H1 (cell line): Measurements from ENCODE around the gene LSM14B. TPM values are rescaled to one million over a fixed set of nuclear protein-coding genes. Genes with fewer than 3 reads are reported as not detected.

ENCODE experiments used
- CTCF ChIA-PET: fragments of 300-600 bp; sonication (Branson Sonifier 250); formaldehyde crosslinking; loops from one replicate; lab custom pipeline; 2021; ENCODE audit not compliant: partially characterized antibody; lab: Charles Lee
- POLR2A ChIA-PET: fragments of 300-600 bp; sonication (Branson Sonifier 250); formaldehyde crosslinking; loops from one replicate; lab custom pipeline; 2021; ENCODE audit warnings: inconsistent platforms; ENCODE audit not compliant: partially characterized antibody; lab: Charles Lee
- DNase-seq, 2 experiments: peaks; one replicate each; pipeline versions ENCODE4 v3.0.0 to v3.0.0-alpha.2; 2010 to 2022; ENCODE audit warnings: low spot score in 2 of 2, low read depth in 1 of 2, mixed read lengths in 1 of 2
- FAIRE-seq: peaks from 2 replicates; lab custom pipeline; 2011; peaks lifted over from hg19 to GRCh38; lab: Jason Lieb, UNC
- H2AFZ ChIP-seq: 2 replicates; pipeline ENCODE4 v1.8.1; 2012; ENCODE audit warnings: low read length, inconsistent platforms
- H2AK5ac ChIP-seq: 2 replicates; pipeline ENCODE4 v1.6.1; 2013; ENCODE audit warnings: low read depth, low read length
- H2BK120ac ChIP-seq: replicated peaks from 2 replicates; pipeline ENCODE3; 2013; ENCODE audit warnings: low read depth, low read length, inconsistent platforms
- H2BK12ac ChIP-seq: 2 replicates; pipeline ENCODE4 v1.6.1; 2013; ENCODE audit warnings: low read depth, low read length
- H2BK15ac ChIP-seq: 2 replicates; pipeline ENCODE4 v1.6.1; 2013; ENCODE audit warnings: low read length
- H2BK20ac ChIP-seq: 2 replicates; pipeline ENCODE4 v1.6.1; 2013; ENCODE audit warnings: low read length
- H2BK5ac ChIP-seq: 2 replicates; pipeline ENCODE4 v1.6.1; 2013; ENCODE audit warnings: low read depth, low read length
- H3K14ac ChIP-seq: 2 replicates; pipeline ENCODE4 v1.6.1; 2013; ENCODE audit warnings: inconsistent platforms; ENCODE audit not compliant: insufficient read length
- H3K18ac ChIP-seq: 2 replicates; pipeline ENCODE4 v1.6.1; 2013; ENCODE audit warnings: low read length; ENCODE audit errors: extremely low read depth
- H3K23ac ChIP-seq: 2 replicates; pipeline ENCODE4 v1.6.1; 2013; ENCODE audit warnings: inconsistent platforms; ENCODE audit not compliant: insufficient read length
- H3K23me2 ChIP-seq: 2 replicates; pipeline ENCODE4 v1.6.1; 2013; ENCODE audit warnings: low read depth, low read length
- H3K27ac ChIP-seq: 2 replicates; pipeline ENCODE4 v1.6.1; 2011; ENCODE audit warnings: low read depth, low read length, inconsistent platforms
- H3K27me3 ChIP-seq, 4 experiments: replicated peaks in 1 of 4; 1 replicate in 1 of 4; 2 replicates in 3 of 4; pipeline versions ENCODE4 v1.6.1 to v1.8.1; 2011 to 2013; ENCODE audit warnings: low read length in 3 of 4, mild to moderate bottlenecking in 3 of 4, inconsistent platforms in 2 of 4, mixed read lengths in 2 of 4, moderate library complexity in 1 of 4; ENCODE audit not compliant: control insufficient read depth in 3 of 4, insufficient read depth in 3 of 4; ENCODE audit errors: extremely low read depth in 1 of 4
- H3K36me3 ChIP-seq, 4 experiments: 2 replicates each; pipeline versions ENCODE4 v1.6.1 to v1.8.1; 2011 to 2013; ENCODE audit warnings: mild to moderate bottlenecking in 4 of 4, low read length in 3 of 4, moderate library complexity in 2 of 4, control low read depth in 1 of 4, inconsistent platforms in 1 of 4; ENCODE audit not compliant: insufficient read depth in 4 of 4, control insufficient read depth in 2 of 4
- H3K4ac ChIP-seq: replicated peaks from 2 replicates; pipeline ENCODE3; 2013; ENCODE audit warnings: low read length, low read depth, mixed read lengths, inconsistent platforms; ENCODE audit not compliant: insufficient read length
- H3K4me1 ChIP-seq, 4 experiments: replicated peaks in 1 of 4; 1 replicate in 1 of 4; 2 replicates in 3 of 4; pipeline versions ENCODE4 v1.6.1 to v1.8.1; 2011 to 2013; ENCODE audit warnings: low read length in 3 of 4, inconsistent platforms in 2 of 4, mixed read lengths in 1 of 4; ENCODE audit not compliant: insufficient read depth in 4 of 4, control insufficient read depth in 3 of 4
- H3K4me2 ChIP-seq, 2 experiments: 2 replicates each; pipeline versions ENCODE4 v1.6.1 to v1.8.1; 2011 to 2013; ENCODE audit warnings: low read depth in 2 of 2, low read length in 2 of 2, control low read depth in 1 of 2, inconsistent platforms in 1 of 2, mild to moderate bottlenecking in 1 of 2; ENCODE audit not compliant: insufficient read depth in 1 of 2
- H3K4me3 ChIP-seq, 4 experiments: fragments of 200-600, 300-600 bp in 1 of 4; sonication (generic), shearing (Covaris generic), sonication (Bioruptor Twin) in 1 of 4; 2 replicates each; pipeline versions ENCODE4 v1.5.1 to v1.8.1; 2011 to 2016; ENCODE audit warnings: low read length in 4 of 4, low read depth in 3 of 4, control low read depth in 2 of 4, inconsistent platforms in 2 of 4, mild to moderate bottlenecking in 2 of 4, mixed read lengths in 1 of 4, moderate library complexity in 1 of 4; ENCODE audit not compliant: insufficient read depth in 2 of 4; ENCODE audit errors: extremely low read depth in 1 of 4
- H3K56ac ChIP-seq: replicated peaks from 2 replicates; pipeline ENCODE3; 2013; ENCODE audit warnings: low read depth, mild to moderate bottlenecking, mixed read lengths, low read length, inconsistent platforms; ENCODE audit not compliant: insufficient read length
- H3K79me1 ChIP-seq: 2 replicates; pipeline ENCODE4 v1.6.1; 2013; ENCODE audit warnings: low read depth, low read length, control low read depth
- H3K79me2 ChIP-seq, 2 experiments: 2 replicates each; pipeline versions ENCODE4 v1.6.1 to v1.8.1; 2012 to 2013; ENCODE audit warnings: low read length in 2 of 2, mild to moderate bottlenecking in 2 of 2, inconsistent platforms in 1 of 2; ENCODE audit not compliant: insufficient read depth in 2 of 2, control insufficient read depth in 1 of 2
- H3K9ac ChIP-seq, 4 experiments: replicated peaks in 1 of 4; 1 replicate in 1 of 4; 2 replicates in 3 of 4; pipeline versions ENCODE4 v1.6.1 to v1.8.1; 2011 to 2013; ENCODE audit warnings: low read depth in 3 of 4, low read length in 3 of 4, control low read depth in 2 of 4, mild to moderate bottlenecking in 2 of 4, moderate library complexity in 2 of 4, inconsistent platforms in 1 of 4; ENCODE audit errors: extremely low read depth in 1 of 4
- H3K9me3 ChIP-seq, 2 experiments: 2 replicates each; pipeline versions ENCODE4 v1.6.1 to v1.8.1; 2012 to 2013; ENCODE audit warnings: mild to moderate bottlenecking in 2 of 2, moderate library complexity in 2 of 2, control low read depth in 1 of 2, inconsistent platforms in 1 of 2, low read depth in 1 of 2, low read length in 1 of 2, mixed read lengths in 1 of 2; ENCODE audit not compliant: insufficient read depth in 2 of 2
- H4K20me1 ChIP-seq, 2 experiments: replicated peaks in 1 of 2; 2 replicates each; pipeline versions ENCODE3 to v1.8.1; 2011 to 2013; ENCODE audit warnings: inconsistent platforms in 2 of 2, low read length in 2 of 2, mild to moderate bottlenecking in 1 of 2; ENCODE audit not compliant: insufficient read depth in 2 of 2, control insufficient read depth in 1 of 2
- H4K5ac ChIP-seq: 2 replicates; pipeline ENCODE4 v1.6.1; 2013; ENCODE audit warnings: low read length, low read depth, mixed read lengths, inconsistent platforms; ENCODE audit not compliant: insufficient read length
- H4K8ac ChIP-seq: 2 replicates; pipeline ENCODE4 v1.8.0; 2013; ENCODE audit warnings: mild to moderate bottlenecking, moderate library complexity, low read length, inconsistent platforms; ENCODE audit not compliant: insufficient read depth; ENCODE audit errors: extremely low read depth
- H4K91ac ChIP-seq: replicated peaks from 2 replicates; pipeline ENCODE3; 2013; ENCODE audit warnings: low read length, mixed read lengths, inconsistent platforms; ENCODE audit not compliant: insufficient read length
- CBX5 ChIP-seq: fragments of 300-800, 300-1000 bp; sonication (generic); IDR thresholded peaks from 2 replicates; pipeline ENCODE4 v1.7.1; 2016; ENCODE audit warnings: antibody characterized with exemption, low read length, low read depth
- CBX8 ChIP-seq: fragments of 300-800, 300-1000 bp; sonication (generic); IDR thresholded peaks from 2 replicates; pipeline ENCODE4 v1.7.1; 2016; ENCODE audit warnings: low read depth, low read length, borderline replicate concordance
- E2F6 ChIP-seq: IDR thresholded peaks from 2 replicates; pipeline ENCODE4 v1.6.1; 2012; ENCODE audit warnings: inconsistent platforms
- GABPA ChIP-seq: IDR thresholded peaks from 2 replicates; pipeline ENCODE4 v1.6.1; 2011; ENCODE audit warnings: mild to moderate bottlenecking, low read length, moderate library complexity, borderline replicate concordance; ENCODE audit not compliant: insufficient read depth
- JUN ChIP-seq: IDR thresholded peaks from 2 replicates; pipeline ENCODE4 v1.6.1; 2011; ENCODE audit warnings: low read depth, mild to moderate bottlenecking, improper control_type of control experiment, low read length
- POLR2AphosphoS5 ChIP-seq: IDR thresholded peaks from 2 replicates; pipeline ENCODE4 v1.6.1; 2011; ENCODE audit warnings: low read depth, low read length
- POU5F1 ChIP-seq: IDR thresholded peaks from 2 replicates; pipeline ENCODE4 v1.6.1; 2011; ENCODE audit warnings: low read depth, mild to moderate bottlenecking, low read length, moderate library complexity
- SIN3A ChIP-seq, 2 experiments: IDR thresholded peaks in 1 of 2; conservative IDR thresholded peaks in 1 of 2; 2 replicates each; pipeline ENCODE4 v1.6.1; 2011 to 2012; ENCODE audit warnings: low read length in 2 of 2, improper control_type of control experiment in 1 of 2, low read depth in 1 of 2, mild to moderate bottlenecking in 1 of 2
- SP4 ChIP-seq: IDR thresholded peaks from 2 replicates; pipeline ENCODE4 v1.6.1; 2012; ENCODE audit warnings: low read length, inconsistent platforms
- WGBS, 2 experiments: shearing (Covaris generic) in 1 of 2; methylation state at CpG; one replicate each; pipeline versions ENCODE4 v1.1.6 to v1.1.7; 2013 to 2015; ENCODE audit warnings: low lambda C conversion rate in 2 of 2, mixed read lengths in 2 of 2, inconsistent platforms in 1 of 2, low coverage in 1 of 2, missing lambda C conversion rate in 1 of 2; ENCODE audit not compliant: insufficient replicate concordance in 2 of 2, insufficient coverage in 1 of 2, insufficient read length in 1 of 2; ENCODE audit errors: extremely low coverage in 1 of 2, missing lambda C conversion rate in 1 of 2; 5-methylcytosine and 5-hydroxymethylcytosine counted together
- polyA plus RNA-seq, 7 experiments: library from polyadenylated mRNA; depleted of rRNA in 3 of 7; stranded (reverse) in 5 of 7; unstranded in 2 of 7; fragments of >200 nt in 5 of 7; fragments of 200-250 nt in 2 of 7; gene quantifications; 1 replicate in 5 of 7; 2 replicates in 1 of 7; 4 replicates in 1 of 7; pipeline versions ENCODE4 v1.2.1 to v1.2.3, GENCODE V29; 2011 to 2013; ENCODE audit warnings: missing spikeins in 2 of 7, mixed read lengths in 2 of 7
- total RNA-seq: library from RNA; stranded (reverse); fragmentation: NEBNext Ultra II Directional; extraction: Animal tissue kit (Norgen Biotek cat#: 25700); gene quantifications from 2 replicates; pipeline ENCODE4 v1.2.1, GENCODE V29; 2021

The LSM14B gene
- total and polyA plus RNA-seq, 2 of the 8 experiments (the other 6 are each of a cell fraction or from before 2014, with no cell fraction given), result 58.3 to 65.6 TPM

GRCh38 chr20:62112368-62112767 lies 9.9 kb upstream of the LSM14B start:
- Histone ChIP-seq H3K9me3 (peaks cover 10 to 34% of the 10 kb centered on the region in 2 experiments), H4K5ac (no peak overlapping the region), H2AK5ac (no peak overlapping the region), H2BK20ac (no peak overlapping the region), H3K4me1 (peaks cover 0 to 5% (median 0%) of the 10 kb centered on the region in 4 experiments; a peak in 3 of 7 replicates), H3K9ac (no peak overlapping the region), H2BK12ac (no peak overlapping the region), H3K4me2 (no peak overlapping the region), H2BK5ac (no peak overlapping the region), H3K27ac (no peak overlapping the region), H3K79me2 (no peaks in the 10 kb centered on the region), H3K18ac (no peak overlapping the region), H3K4ac (no peak overlapping the region), H2AFZ (no peak overlapping the region), H4K91ac (no peak overlapping the region), H4K20me1 (no peaks in the 10 kb centered on the region), H3K56ac (no peak overlapping the region), H2BK15ac (no peak overlapping the region), H4K8ac (no peak overlapping the region), H3K4me3 (no peak overlapping the region), H3K14ac (no peak overlapping the region), H2BK120ac (no peak overlapping the region), H3K79me1 (no peaks in the 10 kb centered on the region), H3K36me3 (no peaks in the 10 kb centered on the region), H3K23me2 (no peaks in the 10 kb centered on the region), H3K23ac (no peak overlapping the region), H3K27me3 (no peaks in the 10 kb centered on the region)
- no peak for TF ChIP-seq SP4
- TF ChIP-seq JUN, result no peak
- no peak for TF ChIP-seq GABPA
- no peak for TF ChIP-seq CBX8
- TF ChIP-seq POLR2AphosphoS5, result no peak
- no peak for TF ChIP-seq SIN3A (conservative IDR thresholded peaks at IDR 0.05 in 1 of 2, IDR thresholded peaks at IDR 0.05 in 1 of 2; ENCODE audit: low read depth in 1 of 2, low read length in 2 of 2)
- TF ChIP-seq CBX5, result no peak
- TF ChIP-seq POU5F1, result no peak
- no peak for TF ChIP-seq E2F6
- WGBS, 2 experiments, result 88% methylated on average over 6 of the region's 6 CpGs; no CpG with 5 or more reads in 1 of the 2 experiments
- FAIRE-seq (no peak), DNase-seq (no peak)
- CTCF ChIA-PET, result interaction anchor here (0.6 to 1.4 kb wide), 3 partner anchors 79 to 101 kb away, joined by 3 to 4 read pairs (median 3); no protein-coding TSS in a partner anchor
- POLR2A ChIA-PET, result interaction anchor here (1.0 to 4.8 kb wide), 4 partner anchors 9 to 46 kb away, joined by 3 to 25 read pairs (median 4); partner anchors contain the start of gene TAF4
